Panc1 (cell line): ENCODE results near the gene ZNF547. TPM values are rescaled to one million over a fixed set of nuclear protein-coding genes. Genes with fewer than 3 reads are reported as not detected.
A peak's percentile ranks its signal among the peaks of the same experiment; 100 is the strongest.

ENCODE experiments used
- ATAC-seq: fragments of 200-7000 bp; cut with Tn5 transposase; 2 replicates; pipeline ENCODE4 v1.9.1; 2020; ENCODE audit warnings: mild to moderate bottlenecking, moderate library complexity
- BruUV-seq: library from RNA; stranded (reverse); fragments of 400-500 nt; replicated peaks from 2 replicates; lab custom pipeline; 2021; lab: Mats Ljungman, UMichigan
- CTCF ChIA-PET: fragments of 300-600 bp; sonication (Branson Sonifier 250); formaldehyde crosslinking; loops from one replicate; lab custom pipeline; 2022; ENCODE audit warnings: antibody characterized with exemption; lab: Charles Lee
- POLR2A ChIA-PET: fragments of 300-600 bp; sonication (Branson Sonifier 250); formaldehyde crosslinking; loops from one replicate; lab custom pipeline; 2022; ENCODE audit warnings: antibody characterized with exemption; lab: Charles Lee
- DNase-seq: peaks from one replicate; pipeline ENCODE4 v3.0.0-alpha.2; 2010; ENCODE audit warnings: low read depth, low spot score
- H3K27ac ChIP-seq: 2 replicates; pipeline ENCODE4 v1.5.1; 2011; ENCODE audit warnings: mild to moderate bottlenecking, low read length, inconsistent platforms
- H3K27me3 ChIP-seq: fragments of 200-500 bp; sonication (Bioruptor generic); 2 replicates; pipeline ENCODE4 v1.6.0; 2014; ENCODE audit warnings: low read length, inconsistent platforms; ENCODE audit not compliant: control insufficient read depth, insufficient read depth
- H3K36me3 ChIP-seq: fragments of 200-500 bp; sonication (Bioruptor generic); 2 replicates; pipeline ENCODE4 v1.5.1; 2014; ENCODE audit warnings: inconsistent platforms, mild to moderate bottlenecking, low read length, moderate library complexity; ENCODE audit not compliant: control insufficient read depth, insufficient read depth
- H3K4me1 ChIP-seq: 2 replicates; pipeline ENCODE4 v1.5.1; 2011; ENCODE audit warnings: inconsistent platforms, mild to moderate bottlenecking, low read length, moderate library complexity; ENCODE audit not compliant: control insufficient read depth, insufficient read depth
- H3K4me3 ChIP-seq, 2 experiments: 2 replicates each; pipeline ENCODE4 v1.5.1; 2011 to 2012; ENCODE audit warnings: low read depth in 2 of 2, low read length in 2 of 2, mild to moderate bottlenecking in 2 of 2, inconsistent platforms in 1 of 2, moderate library complexity in 1 of 2
- H3K9me3 ChIP-seq: fragments of 200-500 bp; sonication (Bioruptor generic); 2 replicates; pipeline ENCODE4 v1.5.1; 2014; ENCODE audit warnings: low read depth, mild to moderate bottlenecking, inconsistent platforms, low read length, moderate library complexity; ENCODE audit not compliant: control insufficient read depth, insufficient read depth
- POLR2AphosphoS5 ChIP-seq: IDR thresholded peaks from 2 replicates; pipeline ENCODE4 v1.6.1; 2012; ENCODE audit warnings: mild to moderate bottlenecking, low read depth, low read length, moderate library complexity
- SIN3A ChIP-seq: IDR thresholded peaks from 2 replicates; pipeline ENCODE4 v1.6.1; 2012; ENCODE audit warnings: low read depth, mild to moderate bottlenecking, low read length, moderate library complexity, borderline replicate concordance; ENCODE audit not compliant: insufficient read depth
- TCF7L2 ChIP-seq: IDR thresholded peaks from 2 replicates; pipeline ENCODE4 v1.6.1; 2011; ENCODE audit warnings: mild to moderate bottlenecking, low read depth, low read length, inconsistent platforms
- in situ Hi-C: cut with HindIII; loops from 2 replicates; pipeline ENCODE4 v1.10.0; 2016; ENCODE audit warnings: low sequenced_read_pairs, low pct_unique_long_range_greater_than_20kb
- intact Hi-C: fragments of 100-400 bp; cut with micrococcal nuclease; formaldehyde crosslinking; loops from one replicate; pipeline ENCODE4 v1.10.0; 2022; ENCODE audit not compliant: unreplicated experiment
- total RNA-seq: library from RNA; stranded (reverse); gene quantifications from one replicate; pipeline ENCODE4 v1.2.1, GENCODE V29; 2021; ENCODE audit not compliant: unreplicated experiment
- TF ChIP-seq, protein P1 (sequence below): fragments of 450-650 bp; IDR thresholded peaks from 2 replicates; pipeline ENCODE4 v1.5.1; 2017; ENCODE audit warnings: mild to moderate bottlenecking
- TF ChIP-seq, protein P2 (sequence below), 2 experiments: IDR thresholded peaks; 2 replicates each; pipeline ENCODE4 v1.6.1; 2011 to 2012; ENCODE audit warnings: low read depth in 2 of 2, control low read depth in 1 of 2, low read length in 1 of 2, mild to moderate bottlenecking in 1 of 2, moderate library complexity in 1 of 2; ENCODE audit not compliant: insufficient read depth in 1 of 2

Gene ZNF547
- total RNA-seq, 1 experiment from 2014 or later: 4.1 TPM

DNA sequence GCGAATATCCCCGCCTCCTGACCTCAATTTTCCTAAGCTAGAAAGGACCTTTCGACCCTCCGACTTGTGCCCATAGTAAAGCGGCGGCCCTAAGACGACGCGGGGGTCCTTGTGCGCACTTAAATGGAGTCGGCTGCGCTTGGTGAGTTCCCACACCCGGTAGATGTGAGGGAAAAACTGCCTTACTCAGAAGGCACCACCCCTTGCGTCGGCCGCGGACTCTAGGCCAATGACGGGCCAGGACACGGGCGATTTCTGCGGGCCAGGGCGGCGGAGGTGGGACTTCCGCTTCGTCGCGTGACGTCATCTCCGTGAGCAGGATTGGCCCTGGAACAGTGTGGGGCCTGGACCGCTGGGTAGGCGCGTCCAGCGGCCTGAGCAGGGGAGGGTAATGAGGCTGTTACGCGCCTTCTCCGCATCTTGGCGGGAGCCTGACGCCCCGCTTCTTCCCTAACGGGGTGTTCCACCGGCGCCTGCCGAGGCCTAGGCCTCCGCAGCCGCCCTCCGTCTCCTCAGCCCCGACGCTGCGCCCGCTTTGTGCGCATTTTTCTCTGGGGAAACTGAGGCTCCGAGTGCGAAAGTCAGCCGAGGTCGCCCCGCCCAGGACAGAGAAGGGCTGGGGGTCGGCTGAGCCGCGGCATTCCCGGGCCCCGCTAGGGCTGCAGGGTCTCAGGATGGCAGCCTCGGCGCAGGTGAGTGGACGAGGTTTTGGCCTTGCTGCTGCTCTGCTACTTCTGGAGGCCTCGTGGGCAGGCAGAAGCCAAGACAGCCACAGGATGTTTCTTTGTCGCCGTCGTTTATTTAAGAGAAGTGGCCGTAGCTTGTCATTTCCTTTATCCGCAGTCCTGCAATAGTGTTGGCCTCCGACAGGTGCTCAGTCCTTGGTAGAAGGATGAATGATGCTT lies 42.9 kb upstream of the ZNF547 start, which contains the start of gene ZNF543:
ZNF543 (plus strand) TSS at position 293 of the 905 bp plus-strand sequence; CDS start at position 675, 382 bp downstream.
- CTCF ChIA-PET: interaction anchor here (0.6 kb wide), 1 partner anchor 1102 kb away, joined by 3 read pairs; no protein-coding TSS in a partner anchor
- Histone ChIP-seq H3K4me3 (peak within 1 kb of the TSS; percentile 71 to 79), H3K36me3 (peaks cover 5% of the 10 kb centered on the region), H3K4me1 (peaks cover 11% of the 10 kb centered on the region), H3K27me3 (peaks cover 3% of the 10 kb centered on the region; the same call in 1 of the 2 replicates), H3K27ac (peak within 1 kb of the TSS; percentile 88), H3K9me3 (no peaks in the 10 kb centered on the region)
- TF ChIP-seq, protein P1, sequence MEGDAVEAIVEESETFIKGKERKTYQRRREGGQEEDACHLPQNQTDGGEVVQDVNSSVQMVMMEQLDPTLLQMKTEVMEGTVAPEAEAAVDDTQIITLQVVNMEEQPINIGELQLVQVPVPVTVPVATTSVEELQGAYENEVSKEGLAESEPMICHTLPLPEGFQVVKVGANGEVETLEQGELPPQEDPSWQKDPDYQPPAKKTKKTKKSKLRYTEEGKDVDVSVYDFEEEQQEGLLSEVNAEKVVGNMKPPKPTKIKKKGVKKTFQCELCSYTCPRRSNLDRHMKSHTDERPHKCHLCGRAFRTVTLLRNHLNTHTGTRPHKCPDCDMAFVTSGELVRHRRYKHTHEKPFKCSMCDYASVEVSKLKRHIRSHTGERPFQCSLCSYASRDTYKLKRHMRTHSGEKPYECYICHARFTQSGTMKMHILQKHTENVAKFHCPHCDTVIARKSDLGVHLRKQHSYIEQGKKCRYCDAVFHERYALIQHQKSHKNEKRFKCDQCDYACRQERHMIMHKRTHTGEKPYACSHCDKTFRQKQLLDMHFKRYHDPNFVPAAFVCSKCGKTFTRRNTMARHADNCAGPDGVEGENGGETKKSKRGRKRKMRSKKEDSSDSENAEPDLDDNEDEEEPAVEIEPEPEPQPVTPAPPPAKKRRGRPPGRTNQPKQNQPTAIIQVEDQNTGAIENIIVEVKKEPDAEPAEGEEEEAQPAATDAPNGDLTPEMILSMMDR: no peak
- peak; percentile 88 for TF ChIP-seq POLR2AphosphoS5
- TF ChIP-seq, protein P2, sequence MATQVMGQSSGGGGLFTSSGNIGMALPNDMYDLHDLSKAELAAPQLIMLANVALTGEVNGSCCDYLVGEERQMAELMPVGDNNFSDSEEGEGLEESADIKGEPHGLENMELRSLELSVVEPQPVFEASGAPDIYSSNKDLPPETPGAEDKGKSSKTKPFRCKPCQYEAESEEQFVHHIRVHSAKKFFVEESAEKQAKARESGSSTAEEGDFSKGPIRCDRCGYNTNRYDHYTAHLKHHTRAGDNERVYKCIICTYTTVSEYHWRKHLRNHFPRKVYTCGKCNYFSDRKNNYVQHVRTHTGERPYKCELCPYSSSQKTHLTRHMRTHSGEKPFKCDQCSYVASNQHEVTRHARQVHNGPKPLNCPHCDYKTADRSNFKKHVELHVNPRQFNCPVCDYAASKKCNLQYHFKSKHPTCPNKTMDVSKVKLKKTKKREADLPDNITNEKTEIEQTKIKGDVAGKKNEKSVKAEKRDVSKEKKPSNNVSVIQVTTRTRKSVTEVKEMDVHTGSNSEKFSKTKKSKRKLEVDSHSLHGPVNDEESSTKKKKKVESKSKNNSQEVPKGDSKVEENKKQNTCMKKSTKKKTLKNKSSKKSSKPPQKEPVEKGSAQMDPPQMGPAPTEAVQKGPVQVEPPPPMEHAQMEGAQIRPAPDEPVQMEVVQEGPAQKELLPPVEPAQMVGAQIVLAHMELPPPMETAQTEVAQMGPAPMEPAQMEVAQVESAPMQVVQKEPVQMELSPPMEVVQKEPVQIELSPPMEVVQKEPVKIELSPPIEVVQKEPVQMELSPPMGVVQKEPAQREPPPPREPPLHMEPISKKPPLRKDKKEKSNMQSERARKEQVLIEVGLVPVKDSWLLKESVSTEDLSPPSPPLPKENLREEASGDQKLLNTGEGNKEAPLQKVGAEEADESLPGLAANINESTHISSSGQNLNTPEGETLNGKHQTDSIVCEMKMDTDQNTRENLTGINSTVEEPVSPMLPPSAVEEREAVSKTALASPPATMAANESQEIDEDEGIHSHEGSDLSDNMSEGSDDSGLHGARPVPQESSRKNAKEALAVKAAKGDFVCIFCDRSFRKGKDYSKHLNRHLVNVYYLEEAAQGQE (IDR thresholded peaks at IDR 0.05; ENCODE audit: insufficient read depth in 1 of 2, low read depth in 2 of 2, low read length in 1 of 2): peak in 1 of 2 experiments; percentile 44; a peak in 1 of 4 replicates
- 0 out of 2 replicates have a peak, but pooled peaks have one; percentile 58 for TF ChIP-seq TCF7L2
- TF ChIP-seq SIN3A: no peak
- ATAC-seq (peak; percentile 100), DNase-seq (peak; percentile 80)
- no TSS peak for BruUV-seq
- intact Hi-C loops: no loop called here
- POLR2A ChIA-PET: interaction anchor here (0.6 kb wide), 2 partner anchors 50 to 1200 kb away, joined by 4 to 8 read pairs; no protein-coding TSS in a partner anchor
- in situ Hi-C loops: no loop called here

DNA sequence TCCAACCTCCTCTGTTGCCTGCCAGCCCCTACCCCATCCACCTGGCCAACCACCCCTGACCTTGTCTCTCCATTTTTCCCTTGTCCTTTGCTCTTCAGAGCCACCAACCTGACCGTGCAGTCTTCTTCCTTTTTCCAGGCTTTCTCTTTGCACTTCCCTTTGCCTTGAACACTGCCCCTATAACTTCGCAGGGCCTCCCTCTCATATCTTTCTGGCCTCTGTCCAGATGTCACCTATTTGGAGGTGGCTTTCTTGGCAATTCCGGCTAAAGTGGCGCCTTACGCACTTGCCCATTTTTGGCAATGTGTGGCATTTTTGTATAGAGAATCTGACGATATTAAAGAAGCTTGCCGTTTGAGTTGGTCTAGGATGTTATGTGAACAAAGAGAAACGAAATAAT lies 42.2 kb upstream of the ZNF547 start:
- CTCF ChIA-PET: no interaction called here
- in situ Hi-C loops: no loop called here
- H3K4me1 ChIP-seq: peaks cover 11% of the 10 kb centered on the region
- POLR2A ChIA-PET: interaction anchor here (0.6 kb wide), 2 partner anchors 11 to 50 kb away, joined by 4 read pairs; no protein-coding TSS in a partner anchor
- intact Hi-C loops: no loop called here
- H3K27ac ChIP-seq: peak overlapping the region; percentile 88
- H3K4me3 ChIP-seq: peak overlapping the region; percentile 71 to 79
- H3K9me3 ChIP-seq: no peaks in the 10 kb centered on the region
- TF ChIP-seq POLR2AphosphoS5 (no peak), TCF7L2 (no peak), SIN3A (0 out of 2 replicates have a peak, but pooled peaks have one; percentile 3)
- TF ChIP-seq, protein P1: no peak
- TF ChIP-seq, protein P2 (IDR thresholded peaks at IDR 0.05; ENCODE audit: insufficient read depth in 1 of 2, low read depth in 2 of 2, low read length in 1 of 2): no peak
- peaks cover 5% of the 10 kb centered on the region for H3K36me3 ChIP-seq
- BruUV-seq: TSS peak; percentile 78
- H3K27me3 ChIP-seq: peaks cover 3% of the 10 kb centered on the region; the same call in 1 of the 2 replicates
- ATAC-seq: no peak
- DNase-seq: no peak
